Measurements from ENCODE around the gene SPATA12.

The SPATA12 gene

DNA sequence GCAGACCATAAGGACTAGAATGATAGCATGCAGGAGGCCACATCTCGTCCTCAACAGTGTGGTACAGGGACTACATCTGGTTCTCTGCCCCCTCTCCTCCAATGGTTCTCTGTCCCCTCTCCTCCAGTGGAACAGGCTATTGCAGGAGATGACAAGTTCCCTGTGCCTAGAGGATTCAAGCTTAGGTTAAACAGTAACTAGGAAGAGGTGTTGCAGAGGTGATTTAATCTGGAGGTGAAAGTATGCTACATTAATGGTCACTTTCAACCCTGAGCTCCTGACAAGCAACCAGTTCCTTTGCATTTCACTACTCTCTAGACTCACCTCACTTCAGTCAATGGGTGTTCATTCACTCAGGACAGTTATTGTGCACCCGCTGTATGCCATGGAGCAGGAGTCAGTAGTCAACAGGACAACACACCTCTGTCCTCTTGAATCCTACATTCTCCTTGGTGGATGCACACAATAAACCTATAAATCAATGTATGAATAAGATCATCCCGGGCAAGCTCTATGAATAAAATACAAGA lies 16.0 kb downstream of the SPATA12 start:
- H3K4me2 ChIP-seq (ENCODE audit: low read depth, low read length, poor library complexity, severe bottlenecking) = no peak overlapping the region
- H4K20me1 ChIP-seq (ENCODE audit: insufficient read depth, low read length, poor library complexity, severe bottlenecking) = no peaks in the 10 kb centered on the region
- H3K36me3 ChIP-seq (ENCODE audit: insufficient read depth, low read length) = no peaks in the 10 kb centered on the region
- H3K9ac ChIP-seq (ENCODE audit: low read depth, low read length, poor library complexity, severe bottlenecking) = no peak overlapping the region
- peaks cover 9% of the 10 kb centered on the region for H3K4me1 ChIP-seq (ENCODE audit: insufficient read depth, low read length, poor library complexity, severe bottlenecking)
- no peaks in the 10 kb centered on the region for H3K9me3 ChIP-seq (ENCODE audit: insufficient read depth, low read depth, low read length)
- no peaks in the 10 kb centered on the region for H3F3A ChIP-seq (ENCODE audit: low read depth)
- H3K4me3 ChIP-seq (ENCODE audit: low read length, poor library complexity, severe bottlenecking) = no peak overlapping the region
- no peak overlapping the region for H2AFZ ChIP-seq (ENCODE audit: low read length)
- H3K9me2 ChIP-seq (replicated peaks; ENCODE audit: low read depth, low read length) = no peaks in the 10 kb centered on the region
- H3K27me3 ChIP-seq (ENCODE audit: insufficient read depth, low read length, poor library complexity, severe bottlenecking) = no peaks in the 10 kb centered on the region
- no peak for TF ChIP-seq EZH2phosphoT487 (IDR thresholded peaks at IDR 0.05; ENCODE audit: borderline replicate concordance)
- TF ChIP-seq, protein P1, sequence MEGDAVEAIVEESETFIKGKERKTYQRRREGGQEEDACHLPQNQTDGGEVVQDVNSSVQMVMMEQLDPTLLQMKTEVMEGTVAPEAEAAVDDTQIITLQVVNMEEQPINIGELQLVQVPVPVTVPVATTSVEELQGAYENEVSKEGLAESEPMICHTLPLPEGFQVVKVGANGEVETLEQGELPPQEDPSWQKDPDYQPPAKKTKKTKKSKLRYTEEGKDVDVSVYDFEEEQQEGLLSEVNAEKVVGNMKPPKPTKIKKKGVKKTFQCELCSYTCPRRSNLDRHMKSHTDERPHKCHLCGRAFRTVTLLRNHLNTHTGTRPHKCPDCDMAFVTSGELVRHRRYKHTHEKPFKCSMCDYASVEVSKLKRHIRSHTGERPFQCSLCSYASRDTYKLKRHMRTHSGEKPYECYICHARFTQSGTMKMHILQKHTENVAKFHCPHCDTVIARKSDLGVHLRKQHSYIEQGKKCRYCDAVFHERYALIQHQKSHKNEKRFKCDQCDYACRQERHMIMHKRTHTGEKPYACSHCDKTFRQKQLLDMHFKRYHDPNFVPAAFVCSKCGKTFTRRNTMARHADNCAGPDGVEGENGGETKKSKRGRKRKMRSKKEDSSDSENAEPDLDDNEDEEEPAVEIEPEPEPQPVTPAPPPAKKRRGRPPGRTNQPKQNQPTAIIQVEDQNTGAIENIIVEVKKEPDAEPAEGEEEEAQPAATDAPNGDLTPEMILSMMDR (conservative IDR thresholded peaks at IDR 0.05; ENCODE audit: low read length) = no peak
- no peaks in the 10 kb centered on the region for H3K79me2 ChIP-seq (ENCODE audit: insufficient read depth, low read length)

DNA sequence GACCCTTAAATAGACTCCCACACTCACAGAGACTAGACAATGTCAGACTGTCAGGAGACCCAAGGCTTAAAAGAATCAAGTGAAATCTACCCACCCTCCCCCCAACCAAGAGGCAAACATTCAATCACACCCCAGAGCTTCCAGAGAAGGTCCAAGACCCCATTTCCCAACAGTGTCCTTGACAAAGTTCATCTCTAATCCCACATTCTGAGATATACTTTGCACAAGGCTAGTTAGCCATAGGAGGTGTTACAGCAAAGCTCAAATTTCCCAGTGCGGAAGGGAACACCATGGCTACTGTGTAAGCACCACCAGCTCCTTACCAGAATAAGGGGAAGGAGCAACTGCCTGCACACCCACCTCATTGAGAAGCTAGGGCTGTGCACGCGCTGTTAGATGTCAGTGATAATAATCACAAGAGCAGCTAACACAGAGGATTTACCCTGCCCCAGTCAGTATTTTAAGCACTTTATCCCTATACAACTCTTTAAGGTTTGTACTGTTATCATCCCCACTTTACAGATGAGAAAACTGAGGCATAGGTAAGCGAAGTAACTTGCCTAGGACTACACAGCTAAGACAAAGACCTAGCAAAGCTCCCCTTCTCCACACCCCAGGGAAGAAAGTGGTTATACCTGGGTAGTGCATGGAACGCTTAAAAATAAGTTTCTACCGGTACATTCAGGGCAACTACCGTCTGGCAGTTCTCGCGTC lies 17.3 kb downstream of the SPATA12 start:
- Histone ChIP-seq H3K79me2 (ENCODE audit: insufficient read depth, low read length) (no peaks in the 10 kb centered on the region), H4K20me1 (ENCODE audit: insufficient read depth, low read length, poor library complexity, severe bottlenecking) (no peaks in the 10 kb centered on the region), H3K36me3 (ENCODE audit: insufficient read depth, low read length) (no peaks in the 10 kb centered on the region), H3F3A (ENCODE audit: low read depth) (no peaks in the 10 kb centered on the region), H3K9ac (ENCODE audit: low read depth, low read length, poor library complexity, severe bottlenecking) (no peak overlapping the region), H3K4me3 (ENCODE audit: low read length, poor library complexity, severe bottlenecking) (peak overlapping the region; percentile 7), H2AFZ (ENCODE audit: low read length) (no peak overlapping the region), H3K9me2 (replicated peaks; ENCODE audit: low read depth, low read length) (no peaks in the 10 kb centered on the region), H3K4me2 (ENCODE audit: low read depth, low read length, poor library complexity, severe bottlenecking) (peak overlapping the region; percentile 12), H3K27me3 (ENCODE audit: insufficient read depth, low read length, poor library complexity, severe bottlenecking) (no peaks in the 10 kb centered on the region), H3K4me1 (ENCODE audit: insufficient read depth, low read length, poor library complexity, severe bottlenecking) (peaks cover 9% of the 10 kb centered on the region), H3K9me3 (ENCODE audit: insufficient read depth, low read depth, low read length) (no peaks in the 10 kb centered on the region)
- TF ChIP-seq EZH2phosphoT487 (IDR thresholded peaks at IDR 0.05; ENCODE audit: borderline replicate concordance) = no peak
- TF ChIP-seq, protein P1 (conservative IDR thresholded peaks at IDR 0.05; ENCODE audit: low read length) = no peak

DNA sequence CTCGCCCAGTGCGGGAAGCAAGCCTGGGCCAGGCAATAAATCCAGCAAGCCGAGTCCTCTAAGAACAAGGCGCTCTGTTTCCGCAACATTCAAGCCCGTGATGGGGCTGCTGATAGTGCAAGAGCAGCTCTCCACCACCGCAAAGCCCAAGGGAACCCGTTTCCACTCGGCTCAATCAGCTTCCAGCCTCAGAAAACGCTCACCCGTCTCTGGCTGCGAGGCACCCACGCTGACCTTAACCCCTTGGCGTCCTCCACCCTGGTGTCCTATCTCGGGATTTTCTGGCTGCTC lies 17.8 kb downstream of the SPATA12 start:
- no peaks in the 10 kb centered on the region for H3K27me3 ChIP-seq (ENCODE audit: insufficient read depth, low read length, poor library complexity, severe bottlenecking)
- peaks cover 9% of the 10 kb centered on the region for H3K4me1 ChIP-seq (ENCODE audit: insufficient read depth, low read length, poor library complexity, severe bottlenecking)
- H3K79me2 ChIP-seq (ENCODE audit: insufficient read depth, low read length) = no peaks in the 10 kb centered on the region
- H3K9ac ChIP-seq (ENCODE audit: low read depth, low read length, poor library complexity, severe bottlenecking) = no peak overlapping the region
- H3K36me3 ChIP-seq (ENCODE audit: insufficient read depth, low read length) = no peaks in the 10 kb centered on the region
- peak overlapping the region; percentile 12 for H3K4me2 ChIP-seq (ENCODE audit: low read depth, low read length, poor library complexity, severe bottlenecking)
- no peaks in the 10 kb centered on the region for H4K20me1 ChIP-seq (ENCODE audit: insufficient read depth, low read length, poor library complexity, severe bottlenecking)
- H3F3A ChIP-seq (ENCODE audit: low read depth) = no peaks in the 10 kb centered on the region
- no peak overlapping the region for H2AFZ ChIP-seq (ENCODE audit: low read length)
- H3K9me2 ChIP-seq (replicated peaks; ENCODE audit: low read depth, low read length) = no peaks in the 10 kb centered on the region
- no peak for TF ChIP-seq EZH2phosphoT487 (IDR thresholded peaks at IDR 0.05; ENCODE audit: borderline replicate concordance)
- TF ChIP-seq, protein P1 (conservative IDR thresholded peaks at IDR 0.05; ENCODE audit: low read length) = no peak
- peak overlapping the region; percentile 7 for H3K4me3 ChIP-seq (ENCODE audit: low read length, poor library complexity, severe bottlenecking)
- H3K9me3 ChIP-seq (ENCODE audit: insufficient read depth, low read depth, low read length) = no peaks in the 10 kb centered on the region
